NCI-H1930 (cell line): Measurements from ENCODE around the gene MUC13.

ENCODE experiments used
- DNase-seq, 2 experiments: peaks; one replicate each; lab custom pipeline; 2025; lab: John Stamatoyannopoulos, UW

The MUC13 gene

DNA sequence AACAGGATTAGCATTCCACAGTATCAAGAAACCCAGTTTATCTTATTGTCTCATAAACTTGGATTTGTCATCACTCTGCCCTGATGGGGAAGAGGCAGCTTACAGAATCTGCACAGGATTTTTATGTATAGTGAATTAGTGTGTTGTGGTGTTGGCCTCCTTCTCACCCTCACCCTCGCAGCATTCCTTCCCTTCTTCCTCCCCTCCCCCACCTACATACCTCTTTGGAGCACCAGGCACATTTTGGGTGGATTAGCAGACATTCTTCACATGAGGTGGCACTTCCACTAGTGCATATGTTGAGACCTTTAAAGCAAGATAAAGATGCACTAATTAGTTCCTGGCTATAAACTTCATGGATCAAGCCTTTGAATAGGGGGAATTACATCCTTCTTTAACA lies 61.3 kb downstream of the MUC13 start:
- DNase-seq = no peak

DNA sequence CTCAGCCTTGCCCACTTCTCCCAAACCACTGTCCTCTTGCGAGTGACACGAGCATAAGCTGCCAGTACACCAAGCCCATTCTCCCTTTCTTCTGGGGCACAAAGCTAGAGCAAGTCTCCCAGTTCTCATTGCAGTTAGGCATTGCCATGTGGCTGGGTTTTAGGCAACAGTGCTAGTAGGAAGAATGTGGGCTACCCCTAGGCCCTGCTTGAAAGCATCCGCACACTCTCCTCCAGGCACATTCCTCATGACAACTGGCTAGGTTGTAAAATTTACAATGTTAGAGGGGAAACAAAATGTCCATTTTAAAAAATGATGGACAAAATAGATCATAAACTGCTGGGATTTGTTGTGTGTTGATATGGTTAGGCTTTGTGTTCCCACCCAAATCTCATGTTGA lies 67.0 kb downstream of the MUC13 start:
- no peak for DNase-seq

DNA sequence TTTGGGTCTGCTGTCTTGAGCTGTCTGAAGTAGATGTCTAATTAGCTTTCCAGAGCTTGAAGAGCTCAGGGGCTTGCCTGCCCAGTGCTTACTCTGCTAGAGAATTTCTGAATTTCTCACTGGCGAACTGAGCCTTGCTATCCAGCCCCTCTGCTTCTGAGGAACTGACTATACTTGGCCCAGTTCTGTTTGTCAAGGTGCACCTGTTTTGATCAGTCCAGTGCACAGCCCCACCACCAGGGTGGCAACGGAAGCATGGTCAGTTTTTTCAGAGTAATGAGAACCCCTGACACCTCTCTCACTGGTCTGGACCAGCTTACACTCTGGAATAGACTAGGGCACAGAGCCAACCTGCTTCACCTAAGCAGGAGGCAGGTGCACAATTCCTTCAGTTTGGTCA lies 72.5 kb downstream of the MUC13 start:
- no peak for DNase-seq

DNA sequence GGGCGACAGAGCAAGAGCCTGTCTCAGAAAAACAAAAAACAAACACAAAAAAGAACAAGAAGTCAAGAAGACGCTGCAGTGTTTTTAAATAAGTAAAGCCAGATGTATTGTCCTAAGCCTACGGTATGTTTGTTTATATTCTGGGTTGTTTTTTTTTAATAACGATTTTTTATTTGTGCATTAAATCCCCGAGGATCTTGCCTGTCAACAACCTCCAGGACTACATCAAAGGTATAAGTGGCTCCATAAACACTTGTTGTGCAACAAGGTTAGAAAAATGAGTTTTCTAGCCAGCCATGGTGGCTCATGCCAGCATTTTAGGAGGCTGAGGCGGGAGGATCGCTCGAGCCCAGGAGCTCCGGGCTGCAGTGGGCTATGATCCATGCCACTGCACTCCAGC lies 73.5 kb downstream of the MUC13 start:
- no peak for DNase-seq

DNA sequence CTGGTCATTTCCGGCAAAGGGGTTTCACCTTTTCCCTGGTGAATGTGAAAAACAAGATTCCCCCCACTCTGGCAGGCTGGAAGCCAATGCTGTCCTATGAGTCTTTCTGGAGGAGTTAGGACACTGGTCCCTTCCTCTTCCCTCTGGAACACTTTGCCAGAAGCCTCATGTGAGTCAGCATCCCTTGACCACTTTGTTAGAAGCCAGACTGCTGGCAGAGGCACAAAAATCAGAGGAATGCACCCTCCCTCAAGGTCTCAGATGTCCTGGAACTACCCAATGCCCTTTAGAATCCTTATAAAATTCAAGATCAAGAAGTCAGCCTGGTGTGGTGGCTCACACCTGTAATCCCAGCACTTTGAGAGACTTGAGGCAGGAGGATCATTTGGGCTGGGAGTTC lies 74.0 kb downstream of the MUC13 start:
- DNase-seq = no peak

DNA sequence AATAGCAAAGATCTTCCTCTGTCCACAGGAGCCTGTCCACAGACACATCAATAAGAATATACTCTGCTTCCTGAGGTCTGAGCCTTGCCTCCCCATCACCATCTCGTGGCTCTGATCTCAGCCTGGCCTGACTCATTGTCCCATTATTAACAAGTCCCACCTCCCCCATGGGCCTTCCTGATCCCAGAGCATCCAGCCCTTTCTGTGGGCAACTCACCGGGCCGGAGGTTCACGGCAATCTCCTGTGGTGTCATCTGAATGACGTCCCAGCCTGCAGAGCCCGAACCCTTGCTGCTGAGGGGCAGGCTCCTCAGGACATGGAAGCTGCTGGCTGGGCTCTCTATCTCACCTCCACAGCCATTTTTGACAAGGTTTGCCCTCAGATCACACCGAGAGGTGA lies 75.5 kb downstream of the MUC13 start:
- no peak for DNase-seq

DNA sequence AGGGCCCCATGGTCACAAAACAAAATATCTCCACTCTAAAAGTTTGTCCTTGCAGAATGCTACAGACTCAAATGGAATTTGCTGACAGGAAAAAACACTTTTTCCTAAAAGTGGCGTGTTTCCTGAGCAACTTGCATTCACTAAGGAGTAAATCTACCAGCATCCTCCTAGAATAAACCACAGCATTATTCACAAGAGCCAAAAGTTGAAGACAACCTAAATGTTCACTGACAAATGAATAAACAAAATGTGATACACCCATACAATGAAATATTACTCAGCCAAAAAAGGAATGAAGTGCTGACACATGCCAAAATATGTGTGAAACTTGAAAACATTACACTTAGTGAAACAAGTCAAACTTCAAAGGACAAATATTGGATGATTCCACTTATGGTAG lies 76.3 kb downstream of the MUC13 start:
- DNase-seq = no peak

DNA sequence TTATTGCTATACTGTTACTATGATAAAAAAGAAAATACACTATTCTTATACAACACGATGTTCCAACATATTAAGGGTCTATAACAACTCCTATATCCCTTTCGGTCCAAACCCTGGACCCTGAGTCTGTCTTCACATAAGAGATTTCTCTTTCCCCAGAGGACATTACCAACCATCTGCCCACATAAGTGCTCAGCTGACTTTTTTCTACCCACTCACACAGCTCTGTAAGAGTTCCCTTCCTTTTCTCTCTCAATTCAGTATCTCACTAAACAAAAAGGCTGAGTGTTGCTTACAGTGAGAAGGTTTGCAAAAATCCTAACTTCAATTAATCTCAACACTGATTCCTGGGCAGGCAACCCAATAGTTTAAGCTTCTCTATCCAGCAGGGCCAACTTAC lies 77.9 kb downstream of the MUC13 start:
- no peak for DNase-seq
